Measurements from ENCODE around the gene HCRT.
"Not testable (repeated sequence)": the region's sequence is repeated elsewhere in the genome, so short reads cannot be mapped to it uniquely, and the experiment has no call there.

Gene HCRT

DNA sequence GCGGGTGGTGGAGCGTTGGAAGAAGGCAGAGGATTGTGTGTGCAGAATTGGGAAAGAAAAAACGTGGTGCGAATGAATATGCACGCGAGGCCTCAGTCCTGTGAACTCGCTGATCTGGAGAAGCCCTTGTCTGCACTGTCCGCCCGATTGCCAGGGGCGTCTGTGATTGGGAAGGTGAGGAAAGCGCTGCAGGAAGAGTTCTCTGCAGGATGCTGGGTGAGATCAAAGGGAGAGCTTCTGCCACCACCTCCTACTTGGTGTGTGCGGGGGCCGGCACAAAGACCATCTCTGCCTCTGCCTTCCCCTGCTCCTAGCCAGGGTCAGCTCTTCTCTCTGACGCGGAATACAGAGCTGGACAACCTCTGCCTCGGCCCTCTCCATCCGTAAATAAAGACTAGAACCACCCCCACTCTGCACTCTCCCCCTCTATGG, 29.6 kb downstream of the HCRT start:
- Histone ChIP-seq H3K4me1 (peaks cover 3% of the 10 kb centered on the region), H3K4me3 (ENCODE audit: low read depth, low read length) (peak overlapping the region; percentile 99), H3K79me2 (peaks cover 32% of the 10 kb centered on the region), H2AFZ (peak overlapping the region; percentile 93), H3K9me3 (ENCODE audit: control insufficient read depth, low read length) (no peaks in the 10 kb centered on the region), H3K27ac (peak overlapping the region; percentile 48), H3K9ac (no peak overlapping the region), H3K4me2 (ENCODE audit: low read length) (peak overlapping the region; percentile 31), H3K27me3 (ENCODE audit: control insufficient read depth, insufficient read depth, low read length) (no peaks in the 10 kb centered on the region), H3K36me3 (ENCODE audit: control insufficient read depth, insufficient read depth, low read length) (no peaks in the 10 kb centered on the region)
- TF ChIP-seq, protein P1, sequence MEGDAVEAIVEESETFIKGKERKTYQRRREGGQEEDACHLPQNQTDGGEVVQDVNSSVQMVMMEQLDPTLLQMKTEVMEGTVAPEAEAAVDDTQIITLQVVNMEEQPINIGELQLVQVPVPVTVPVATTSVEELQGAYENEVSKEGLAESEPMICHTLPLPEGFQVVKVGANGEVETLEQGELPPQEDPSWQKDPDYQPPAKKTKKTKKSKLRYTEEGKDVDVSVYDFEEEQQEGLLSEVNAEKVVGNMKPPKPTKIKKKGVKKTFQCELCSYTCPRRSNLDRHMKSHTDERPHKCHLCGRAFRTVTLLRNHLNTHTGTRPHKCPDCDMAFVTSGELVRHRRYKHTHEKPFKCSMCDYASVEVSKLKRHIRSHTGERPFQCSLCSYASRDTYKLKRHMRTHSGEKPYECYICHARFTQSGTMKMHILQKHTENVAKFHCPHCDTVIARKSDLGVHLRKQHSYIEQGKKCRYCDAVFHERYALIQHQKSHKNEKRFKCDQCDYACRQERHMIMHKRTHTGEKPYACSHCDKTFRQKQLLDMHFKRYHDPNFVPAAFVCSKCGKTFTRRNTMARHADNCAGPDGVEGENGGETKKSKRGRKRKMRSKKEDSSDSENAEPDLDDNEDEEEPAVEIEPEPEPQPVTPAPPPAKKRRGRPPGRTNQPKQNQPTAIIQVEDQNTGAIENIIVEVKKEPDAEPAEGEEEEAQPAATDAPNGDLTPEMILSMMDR (IDR thresholded peaks at IDR 0.05), result no peak

DNA sequence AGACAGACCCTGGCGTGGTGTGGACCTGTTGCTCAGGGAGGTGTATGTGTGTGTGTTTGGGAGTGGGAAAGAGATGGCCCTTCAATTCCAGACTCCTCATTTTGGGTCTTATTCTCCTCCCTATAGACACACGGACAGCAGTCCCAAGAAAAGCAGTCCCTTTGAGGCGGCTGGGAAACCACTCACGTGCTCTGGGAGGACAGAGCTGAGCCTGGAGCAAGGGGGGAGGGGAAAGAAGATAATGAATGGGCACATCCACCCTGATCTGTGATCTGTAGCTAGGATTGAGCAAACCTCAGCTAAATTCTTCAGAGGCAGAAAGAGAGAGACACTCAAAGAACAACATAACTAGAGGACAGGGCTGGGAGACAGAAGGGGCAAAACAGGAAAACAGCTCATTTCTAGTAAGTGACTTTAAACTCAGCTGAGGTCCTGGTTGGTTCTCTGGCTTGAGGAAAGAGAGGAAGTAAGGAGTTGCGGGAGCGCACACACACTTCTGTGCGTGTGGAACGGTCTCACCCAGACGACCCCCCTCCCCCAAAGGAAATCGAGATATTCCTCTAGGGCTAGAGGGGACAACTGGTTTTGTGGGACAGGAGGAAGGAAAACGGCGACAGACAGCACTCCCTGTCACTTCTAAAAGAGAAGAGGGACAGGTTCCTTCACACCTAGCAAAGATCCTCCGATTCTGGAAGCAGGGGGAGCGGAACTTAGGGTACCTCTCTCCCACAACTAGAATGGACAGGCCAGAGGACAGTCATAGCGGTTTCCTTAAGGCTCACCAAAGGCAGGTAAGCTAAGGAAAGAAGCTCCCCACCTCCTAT, 31.1 kb downstream of the HCRT start:
- Histone ChIP-seq H3K79me2 (peaks cover 42% of the 10 kb centered on the region), H3K9me3 (ENCODE audit: control insufficient read depth, low read length) (no peaks in the 10 kb centered on the region), H2AFZ (peak overlapping the region; percentile 71), H3K4me1 (peaks cover 3% of the 10 kb centered on the region), H3K9ac (peak overlapping the region; percentile 79), H3K27me3 (ENCODE audit: control insufficient read depth, insufficient read depth, low read length) (no peaks in the 10 kb centered on the region), H3K27ac (peak overlapping the region; percentile 29), H3K4me3 (ENCODE audit: low read depth, low read length) (peak overlapping the region; percentile 99), H3K36me3 (ENCODE audit: control insufficient read depth, insufficient read depth, low read length) (no peaks in the 10 kb centered on the region), H3K4me2 (ENCODE audit: low read length) (peak overlapping the region; percentile 94)
- TF ChIP-seq, protein P1 (IDR thresholded peaks at IDR 0.05), result no peak

DNA sequence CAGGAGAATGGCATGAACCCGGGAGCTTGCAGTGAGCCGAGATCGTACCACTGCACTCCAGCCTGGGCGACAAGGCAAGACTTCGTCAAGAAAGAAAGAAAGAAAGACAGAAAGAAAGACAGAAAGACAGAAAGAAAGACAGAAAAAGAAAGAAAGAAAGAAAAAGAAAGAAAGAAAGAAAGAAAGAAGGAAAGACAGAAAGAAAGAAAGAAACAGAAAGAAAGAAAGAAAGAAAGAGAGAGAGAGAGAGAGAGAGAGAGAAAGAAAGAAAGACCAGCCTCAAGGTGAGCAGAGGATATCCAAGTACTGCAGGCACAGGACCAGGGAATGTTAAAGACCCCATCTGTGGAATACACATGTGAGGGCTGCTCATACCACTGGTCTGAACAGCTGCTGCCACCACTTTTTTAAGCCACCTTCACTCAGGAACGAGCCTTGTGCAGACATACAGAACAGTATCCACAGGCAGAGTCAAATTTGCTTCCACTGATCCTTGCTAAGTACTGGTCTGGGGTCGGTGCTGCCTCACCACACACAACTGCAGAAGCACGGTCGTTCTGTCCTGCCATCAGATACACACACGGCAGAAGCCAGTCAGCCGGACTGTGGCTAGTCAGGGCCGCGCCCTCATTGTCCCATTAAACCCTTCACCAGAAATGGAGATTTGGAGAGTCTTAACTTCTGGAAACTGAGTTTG, 38.2 kb downstream of the HCRT start:
- Histone ChIP-seq H2AFZ (no peak overlapping the region), H3K9ac (no peak overlapping the region), H3K79me2 (peaks cover 48% of the 10 kb centered on the region), H3K4me3 (ENCODE audit: low read depth, low read length) (no peak overlapping the region), H3K4me2 (ENCODE audit: low read length) (no peak overlapping the region), H3K36me3 (ENCODE audit: control insufficient read depth, insufficient read depth, low read length) (no peaks in the 10 kb centered on the region), H3K27me3 (ENCODE audit: control insufficient read depth, insufficient read depth, low read length) (no peaks in the 10 kb centered on the region), H3K4me1 (peaks cover 5% of the 10 kb centered on the region), H3K27ac (no peak overlapping the region), H3K9me3 (ENCODE audit: control insufficient read depth, low read length) (no peaks in the 10 kb centered on the region)
- TF ChIP-seq, protein P1 (IDR thresholded peaks at IDR 0.05), result no peak

DNA sequence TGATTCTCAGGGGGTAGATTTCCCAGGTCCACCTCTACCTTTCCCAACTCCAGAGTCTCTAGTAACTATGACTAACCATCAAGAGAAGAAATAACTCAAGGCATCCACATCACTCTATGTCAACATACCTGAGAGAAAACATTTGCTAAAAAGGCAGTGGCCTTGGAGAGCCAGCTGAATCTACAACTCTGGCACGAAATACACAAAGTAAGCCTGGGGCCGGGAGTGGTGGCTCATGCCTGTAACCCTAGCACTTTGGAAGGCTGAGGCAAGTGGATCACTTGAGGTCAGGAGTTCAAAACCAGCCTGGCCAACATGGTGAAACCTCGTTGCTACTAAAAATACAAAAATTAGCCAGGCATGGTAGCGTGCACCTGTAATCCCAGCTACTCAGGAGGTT, 42.1 kb downstream of the HCRT start:
- H3K27me3 ChIP-seq (ENCODE audit: control insufficient read depth, insufficient read depth, low read length); H3K36me3 ChIP-seq (ENCODE audit: control insufficient read depth, insufficient read depth, low read length); H3K4me2 ChIP-seq (ENCODE audit: low read length); H3K4me3 ChIP-seq (ENCODE audit: low read depth, low read length); H3K9ac ChIP-seq; H3K4me1 ChIP-seq; H3K27ac ChIP-seq; H2AFZ ChIP-seq; H3K9me3 ChIP-seq (ENCODE audit: control insufficient read depth, low read length): not testable (repeated sequence)
- peaks cover 57% of the 10 kb centered on the region for H3K79me2 ChIP-seq

DNA sequence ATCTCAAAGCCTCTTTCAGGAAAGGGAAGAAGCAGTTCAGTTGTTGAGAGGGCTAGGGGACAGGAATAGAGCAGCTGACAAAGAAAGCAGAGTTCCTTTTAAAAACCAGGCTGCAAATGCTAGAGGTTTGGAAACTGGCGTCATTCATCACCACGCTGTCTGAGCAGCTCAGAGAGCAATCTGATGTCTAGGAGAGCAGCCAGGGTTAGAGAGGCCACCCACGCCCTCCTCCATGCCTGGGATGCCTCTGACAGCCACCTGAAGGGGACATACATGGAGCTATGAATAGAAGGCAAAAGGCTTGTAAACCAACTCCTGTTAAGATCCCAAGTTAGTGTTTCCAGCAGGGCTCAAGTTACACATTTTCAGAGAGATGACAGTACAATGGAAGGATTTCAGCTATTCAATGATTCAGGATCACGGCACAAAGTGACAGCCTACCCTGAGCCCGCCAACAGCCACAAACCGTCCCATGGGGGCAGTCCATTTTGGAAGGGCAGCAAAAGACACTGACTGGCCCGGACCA, 42.8 kb downstream of the HCRT start:
- no peak overlapping the region for H3K4me2 ChIP-seq (ENCODE audit: low read length)
- no peak overlapping the region for H2AFZ ChIP-seq
- H3K4me1 ChIP-seq, result peaks cover 5% of the 10 kb centered on the region
- no peaks in the 10 kb centered on the region for H3K9me3 ChIP-seq (ENCODE audit: control insufficient read depth, low read length)
- H3K4me3 ChIP-seq (ENCODE audit: low read depth, low read length), result no peak overlapping the region
- H3K36me3 ChIP-seq (ENCODE audit: control insufficient read depth, insufficient read depth, low read length), result no peaks in the 10 kb centered on the region
- no peak overlapping the region for H3K9ac ChIP-seq
- TF ChIP-seq, protein P1 (IDR thresholded peaks at IDR 0.05), result no peak
- H3K79me2 ChIP-seq, result peaks cover 64% of the 10 kb centered on the region
- H3K27ac ChIP-seq, result no peak overlapping the region
- no peaks in the 10 kb centered on the region for H3K27me3 ChIP-seq (ENCODE audit: control insufficient read depth, insufficient read depth, low read length)

Data from parathyroid adenoma (tissue), 2 donors.